PC-3 (cell line): ENCODE data around the gene MTHFR.

Experiments used
- CTCF ChIP-seq: fragments of 300-600 bp; sonication (generic); conservative IDR thresholded peaks from 2 replicates; pipeline ENCODE4 v1.5.1; 2017; ENCODE audit warnings: antibody characterized with exemption, low read depth, mild to moderate bottlenecking, low read length
- EZH2 ChIP-seq: fragments of 300-600 bp; sonication (generic); IDR thresholded peaks from one replicate; pipeline ENCODE4 v1.6.1; 2017; ENCODE audit warnings: antibody characterized with exemption, mild to moderate bottlenecking, low read length; ENCODE audit not compliant: unreplicated experiment
- EZH2phosphoT487 ChIP-seq: fragments of 300-600 bp; sonication (generic); IDR thresholded peaks from 2 replicates; pipeline ENCODE4 v1.6.1; 2018; ENCODE audit warnings: mild to moderate bottlenecking, antibody characterized with exemption, low read length, borderline replicate concordance

GRCh38 chr1:11838349-11839272 lies 32.8 kb upstream of the MTHFR start:
- peak; percentile 95 for TF ChIP-seq CTCF
- TF ChIP-seq EZH2: no peak
- no peak for TF ChIP-seq EZH2phosphoT487
